Measurements from ENCODE around the gene EPHA1. TPM values are rescaled to one million over a fixed set of nuclear protein-coding genes. Genes with fewer than 3 reads are reported as not detected.
A peak's percentile ranks its signal among the peaks of the same experiment; 100 is the strongest.
"Not testable (repeated sequence)": the region's sequence is repeated elsewhere in the genome, so short reads cannot be mapped to it uniquely, and the experiment has no call there.

The EPHA1 gene
- total RNA-seq, 8 experiments from 2014 or later = 0.65 to 6.2 (median 0.98) TPM

DNA sequence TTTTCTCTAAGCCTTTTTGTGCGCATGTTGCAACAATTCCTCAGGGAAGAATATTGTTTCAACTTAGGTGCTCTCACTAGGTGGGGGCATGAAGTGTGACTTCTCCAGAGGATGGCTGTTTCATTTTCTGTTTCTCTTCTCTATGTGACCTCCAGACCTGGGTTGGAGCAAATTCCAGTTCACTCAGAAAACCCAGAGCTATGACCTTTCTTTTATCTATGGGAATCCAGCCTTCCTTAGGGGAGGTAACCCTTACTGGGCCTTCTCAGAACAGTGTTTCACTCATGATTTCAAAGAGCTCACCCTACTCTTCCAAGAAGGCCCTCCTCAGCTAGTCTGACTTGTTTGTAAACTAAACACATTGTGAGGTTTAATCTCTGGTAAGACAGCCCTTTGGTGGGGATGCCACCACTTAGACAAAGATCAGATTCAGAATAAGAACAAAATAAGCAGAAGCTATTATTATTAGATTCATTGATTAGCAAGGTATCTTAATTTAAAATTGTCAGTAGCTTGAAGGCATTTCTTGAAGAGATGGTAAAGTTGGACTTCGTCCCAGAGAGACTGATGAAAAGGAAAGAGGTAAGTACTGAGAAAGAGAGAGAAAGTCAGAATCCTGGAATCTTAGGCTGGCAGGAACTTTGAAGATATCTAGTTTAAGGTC is 18.0 kb upstream of the EPHA1 start:
- 40 to 100% (median 95%) methylated on average over 1 to 2 of the region's 2 CpGs; no CpG with 5 or more reads in 2 of the 10 experiments for WGBS, 10 experiments
- Histone ChIP-seq H3K4me1 (replicated peaks in 1 of 2) (no peaks in the 10 kb centered on the region), H3K4me3 (no peak overlapping the region), H3K27ac (no peak overlapping the region)
- peak in 2 of 8 experiments; percentile 22 to 59 for ATAC-seq (replicated peaks in 6 of 8)
- in situ Hi-C loops (cut with MboI; ENCODE audit: low pct_unique_long_range_greater_than_20kb in 2 of 9, low sequenced_read_pairs in 9 of 9, unreplicated experiment in 9 of 9) = loop anchor here in 1 of 9 experiments (25.0 kb wide), 1 partner anchor 414 kb away; no protein-coding TSS in a partner anchor

DNA sequence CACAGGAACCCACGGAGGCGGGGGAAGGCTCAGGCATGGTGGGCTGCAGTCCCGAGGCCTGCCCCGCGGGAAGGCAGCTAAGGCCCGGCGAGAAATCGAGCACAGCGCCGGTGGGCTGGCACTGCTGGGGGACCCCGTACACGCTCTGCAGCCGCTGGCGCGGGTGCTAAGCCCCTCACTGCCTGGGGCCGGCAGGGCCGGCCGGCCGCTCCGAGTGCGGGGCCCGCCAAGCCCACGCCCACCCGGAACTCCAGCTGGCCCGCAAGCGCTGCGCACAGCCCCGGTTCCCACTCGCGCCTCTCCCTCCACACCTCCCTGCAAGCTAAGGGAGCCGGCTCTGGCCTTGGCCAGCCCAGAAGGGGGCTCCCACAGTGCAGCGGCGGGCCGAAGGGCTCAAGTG is 15.8 kb upstream of the EPHA1 start:
- not testable (repeated sequence) for H3K4me1 ChIP-seq (replicated peaks in 1 of 2); H3K27ac ChIP-seq; ATAC-seq (replicated peaks in 6 of 8); H3K4me3 ChIP-seq
- in situ Hi-C loops (cut with MboI; ENCODE audit: low pct_unique_long_range_greater_than_20kb in 2 of 9, low sequenced_read_pairs in 9 of 9, unreplicated experiment in 9 of 9) = loop anchor here in 2 of 9 experiments (25.0 kb wide), 1 partner anchor 187 kb away; no protein-coding TSS in a partner anchor
- 100% methylated on average over 2 of the region's 34 CpGs; no CpG with 5 or more reads in 9 of the 10 experiments for WGBS, 10 experiments

DNA sequence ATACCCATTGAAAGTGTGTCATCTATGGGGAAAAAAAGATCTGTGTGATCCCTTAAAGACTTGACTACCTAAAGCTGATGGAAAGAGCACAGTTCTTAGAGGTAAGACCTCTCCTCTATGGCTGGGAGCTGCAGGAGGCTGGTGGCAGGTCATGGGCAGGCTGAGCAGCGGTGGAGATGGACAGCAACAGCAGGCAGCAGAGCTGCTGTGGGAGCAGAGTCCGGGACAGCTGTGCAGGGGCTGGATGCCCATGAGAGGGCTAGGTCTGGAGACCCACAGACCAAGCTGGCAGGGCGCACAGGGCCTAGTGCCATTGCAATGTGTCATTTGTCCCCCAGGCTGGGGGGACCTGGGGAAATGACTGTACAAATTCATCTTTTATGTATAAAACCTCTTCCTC is 13.4 kb upstream of the EPHA1 start:
- H3K4me3 ChIP-seq = no peak overlapping the region
- 40 to 100% (median 86%) methylated on average over 1 to 2 of the region's 3 CpGs; no CpG with 5 or more reads in 4 of the 10 experiments for WGBS, 10 experiments
- no peak for ATAC-seq (replicated peaks in 6 of 8)
- no peak overlapping the region for H3K27ac ChIP-seq
- H3K4me1 ChIP-seq (replicated peaks in 1 of 2) = no peaks in the 10 kb centered on the region
- in situ Hi-C loops (cut with MboI; ENCODE audit: low pct_unique_long_range_greater_than_20kb in 2 of 9, low sequenced_read_pairs in 9 of 9, unreplicated experiment in 9 of 9) = loop anchor here in 2 of 9 experiments (25.0 kb wide), 1 partner anchor 185 kb away; no protein-coding TSS in a partner anchor

- peaks cover 0 to 14% of the 10 kb centered on the region in 2 donors for H3K4me1 ChIP-seq (replicated peaks in 1 of 2)
- ATAC-seq (replicated peaks in 6 of 8); H3K27ac ChIP-seq; H3K4me3 ChIP-seq: not testable (repeated sequence)
- in situ Hi-C loops (cut with MboI; ENCODE audit: low pct_unique_long_range_greater_than_20kb in 2 of 9, low sequenced_read_pairs in 9 of 9, unreplicated experiment in 9 of 9) = loop anchor here in 2 of 9 experiments (25.0 kb wide), 1 partner anchor 183 kb away; no protein-coding TSS in a partner anchor
- WGBS, 10 experiments = 33 to 100% (median 71%) methylated on average over 1 to 2 of the region's 3 CpGs; no CpG with 5 or more reads in 3 of the 10 experiments
These were observed 12.0 kb upstream of the EPHA1 start for GRCh38 chr7:143420624-143421023.

DNA sequence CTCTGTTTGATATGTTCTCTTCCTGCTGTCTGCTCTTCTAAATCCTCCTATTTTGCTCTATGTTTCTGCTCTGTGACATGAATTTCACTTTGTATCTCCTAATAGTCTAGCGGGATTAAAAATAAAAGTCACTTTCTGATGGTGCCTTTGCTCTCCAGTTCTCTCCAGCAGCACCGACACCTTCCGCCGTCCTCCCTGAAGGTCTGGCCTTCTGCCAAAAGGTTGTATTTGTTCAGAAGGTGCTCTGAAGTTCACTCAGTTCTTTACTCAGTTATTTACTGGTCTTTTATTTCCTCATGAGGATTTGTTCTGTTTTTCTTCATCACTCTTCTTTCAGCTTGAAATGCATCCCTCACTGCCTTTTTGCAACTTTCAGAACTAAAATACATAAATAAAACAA is 11.2 kb upstream of the EPHA1 start:
- 57 to 100% (median 84%) methylated on average over 3 to 4 of the region's 4 CpGs for WGBS, 10 experiments
- Histone ChIP-seq H3K27ac (no peak overlapping the region), H3K4me3 (no peak overlapping the region), H3K4me1 (replicated peaks in 1 of 2) (peaks cover 0 to 17% of the 10 kb centered on the region in 2 donors)
- ATAC-seq (replicated peaks in 6 of 8) = no peak
- in situ Hi-C loops (cut with MboI; ENCODE audit: low pct_unique_long_range_greater_than_20kb in 2 of 9, low sequenced_read_pairs in 9 of 9, unreplicated experiment in 9 of 9) = loop anchor here in 2 of 9 experiments (25.0 kb wide), 1 partner anchor 183 kb away; no protein-coding TSS in a partner anchor

DNA sequence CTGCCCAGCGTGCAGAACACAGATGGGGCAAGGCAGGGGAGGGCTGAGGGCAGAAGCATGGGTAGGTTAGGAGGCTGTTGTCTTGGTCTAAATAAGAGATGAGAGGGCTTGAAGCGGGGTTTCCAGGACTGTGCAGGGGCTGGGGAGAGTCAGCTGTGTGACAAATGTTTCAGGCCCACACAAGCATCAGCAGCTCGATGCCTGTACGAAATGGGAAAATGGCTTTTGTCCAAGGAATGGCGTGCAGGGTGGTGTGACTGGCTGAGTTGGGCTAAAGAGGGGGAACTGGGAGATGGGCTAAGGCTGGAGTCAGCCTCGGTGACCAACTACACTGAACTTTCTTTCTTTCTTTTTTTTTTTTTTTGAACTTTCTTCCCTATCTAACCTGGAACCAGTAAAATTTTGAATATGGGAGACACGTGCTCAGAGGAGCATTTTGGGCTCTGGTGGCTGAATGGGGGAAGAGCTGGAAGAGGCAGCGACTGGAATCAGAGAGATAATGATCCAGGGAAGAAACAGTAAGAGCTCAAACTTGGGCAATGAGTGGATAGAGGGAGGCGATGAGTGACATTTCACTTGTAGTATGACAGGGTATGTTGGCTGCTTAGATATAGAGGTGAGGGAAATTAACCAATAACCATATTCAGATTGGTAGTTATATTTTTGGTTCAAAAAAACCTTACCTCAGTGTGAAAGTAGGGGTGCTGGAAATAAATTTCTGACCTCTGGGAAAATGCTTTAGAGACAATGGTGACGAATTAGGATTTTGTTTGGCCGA is 10.2 kb upstream of the EPHA1 start:
- peaks cover 0 to 17% of the 10 kb centered on the region in 2 donors for H3K4me1 ChIP-seq (replicated peaks in 1 of 2)
- 57 to 94% (median 77%) methylated on average over 1 to 6 of the region's 11 CpGs; no CpG with 5 or more reads in 1 of the 10 experiments for WGBS, 10 experiments
- H3K4me3 ChIP-seq = no peak overlapping the region
- in situ Hi-C loops (cut with MboI; ENCODE audit: low pct_unique_long_range_greater_than_20kb in 2 of 9, low sequenced_read_pairs in 9 of 9, unreplicated experiment in 9 of 9) = loop anchor here in 2 of 9 experiments (25.0 kb wide), 1 partner anchor 182 kb away; no protein-coding TSS in a partner anchor
- H3K27ac ChIP-seq = no peak overlapping the region
- no peak for ATAC-seq (replicated peaks in 6 of 8)

DNA sequence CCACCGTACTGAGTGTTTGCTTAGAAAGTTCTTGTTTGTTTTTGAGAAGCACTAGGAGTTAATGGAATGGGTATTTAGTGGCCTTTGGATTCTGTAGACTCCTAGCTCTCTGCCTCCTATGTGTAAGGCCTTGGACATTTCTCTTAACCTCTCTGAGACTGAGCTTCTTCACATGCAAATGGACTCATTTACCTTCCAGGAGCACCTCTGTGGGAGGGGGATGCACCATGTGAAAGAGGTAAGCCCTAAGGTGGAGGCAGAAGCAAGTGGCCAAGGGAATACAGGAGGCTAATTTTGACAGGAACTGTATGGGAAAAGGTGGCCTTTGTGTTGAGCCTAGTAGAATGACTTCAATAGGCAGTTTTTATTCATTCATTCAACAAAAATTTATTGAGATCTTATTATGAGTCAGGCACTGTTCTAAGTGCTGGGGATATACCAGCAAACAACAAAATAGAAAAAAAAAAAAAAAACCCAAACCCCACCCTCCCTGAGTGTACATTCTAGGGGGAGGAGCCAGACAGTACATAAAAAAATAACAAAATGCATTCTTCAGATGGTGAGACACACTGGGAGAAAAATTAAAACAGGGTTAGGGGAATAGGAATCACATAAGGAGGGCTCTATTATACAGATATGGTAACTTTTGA is 9.2 kb upstream of the EPHA1 start:
- H3K4me1 ChIP-seq (replicated peaks in 1 of 2) = peaks cover 0 to 18% of the 10 kb centered on the region in 2 donors
- H3K27ac ChIP-seq = no peak overlapping the region
- in situ Hi-C loops (cut with MboI; ENCODE audit: low pct_unique_long_range_greater_than_20kb in 2 of 9, low sequenced_read_pairs in 9 of 9, unreplicated experiment in 9 of 9) = loop anchor here in 2 of 9 experiments (25.0 kb wide), 1 partner anchor 181 kb away; no protein-coding TSS in a partner anchor
- no peak overlapping the region for H3K4me3 ChIP-seq
- WGBS, 10 experiments = 25 to 100% (median 58%) methylated on average over 1 of the region's 1 CpG; no CpG with 5 or more reads in 4 of the 10 experiments
- ATAC-seq (replicated peaks in 6 of 8) = peak in 2 of 8 experiments; percentile 56 to 60

- H3K27ac ChIP-seq = no peak overlapping the region
- H3K4me3 ChIP-seq = no peak overlapping the region
- ATAC-seq (replicated peaks in 6 of 8) = peak in 7 of 8 experiments; percentile 29 to 65 (median 43)
- peaks cover 1 to 25% of the 10 kb centered on the region in 2 donors for H3K4me1 ChIP-seq (replicated peaks in 1 of 2)
- 0 to 27% (median 0%) methylated on average over 1 to 3 of the region's 3 CpGs; no CpG with 5 or more reads in 1 of the 10 experiments for WGBS, 10 experiments
- in situ Hi-C loops (cut with MboI; ENCODE audit: low pct_unique_long_range_greater_than_20kb in 2 of 9, low sequenced_read_pairs in 9 of 9, unreplicated experiment in 9 of 9) = loop anchor here in 2 of 9 experiments (25.0 kb wide), 1 partner anchor 179 kb away; no protein-coding TSS in a partner anchor
These were observed 8.0 kb upstream of the EPHA1 start for GRCh38 chr7:143416565-143417149.

DNA sequence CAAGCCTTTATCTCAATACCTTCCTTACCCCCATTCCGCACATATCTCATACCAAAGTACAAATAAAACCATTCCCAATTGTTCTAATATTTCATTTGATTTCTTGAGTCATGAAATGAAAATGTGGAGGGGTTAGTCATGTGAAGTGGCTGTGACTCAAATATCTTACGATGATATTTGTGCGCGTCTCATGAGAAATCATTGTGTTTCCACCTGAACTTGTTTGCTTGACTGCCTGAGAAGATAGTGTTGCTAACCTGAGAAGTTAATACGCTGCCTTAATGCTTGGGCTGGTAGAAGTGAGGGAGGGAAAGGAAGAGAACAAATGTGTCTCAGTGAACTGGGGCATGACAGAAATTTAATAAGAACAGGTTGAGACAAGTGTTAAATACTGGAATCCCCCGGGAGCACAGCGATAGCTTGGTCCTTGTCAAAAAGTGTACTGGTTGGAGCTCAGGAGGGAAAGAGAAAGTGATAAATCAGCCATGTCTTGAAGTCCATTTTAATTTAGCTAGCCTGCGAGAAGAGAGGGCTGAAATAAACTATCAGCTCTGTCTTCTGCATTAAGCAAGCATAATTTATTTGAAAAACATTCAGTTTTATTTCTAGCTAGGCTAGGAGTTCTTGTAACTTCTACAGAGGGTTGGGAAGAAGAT is 7.2 kb upstream of the EPHA1 start:
- ATAC-seq (replicated peaks in 6 of 8) = peak in 4 of 8 experiments; percentile 42 to 80 (median 70)
- in situ Hi-C loops (cut with MboI; ENCODE audit: low pct_unique_long_range_greater_than_20kb in 2 of 9, low sequenced_read_pairs in 9 of 9, unreplicated experiment in 9 of 9) = loop anchor here in 2 of 9 experiments (25.0 kb wide), 1 partner anchor 179 kb away; no protein-coding TSS in a partner anchor
- 64 to 100% (median 80%) methylated on average over 2 to 7 of the region's 8 CpGs for WGBS, 10 experiments
- H3K4me3 ChIP-seq = no peak overlapping the region
- H3K27ac ChIP-seq = no peak overlapping the region
- H3K4me1 ChIP-seq (replicated peaks in 1 of 2) = peaks cover 9 to 32% of the 10 kb centered on the region in 2 donors

DNA sequence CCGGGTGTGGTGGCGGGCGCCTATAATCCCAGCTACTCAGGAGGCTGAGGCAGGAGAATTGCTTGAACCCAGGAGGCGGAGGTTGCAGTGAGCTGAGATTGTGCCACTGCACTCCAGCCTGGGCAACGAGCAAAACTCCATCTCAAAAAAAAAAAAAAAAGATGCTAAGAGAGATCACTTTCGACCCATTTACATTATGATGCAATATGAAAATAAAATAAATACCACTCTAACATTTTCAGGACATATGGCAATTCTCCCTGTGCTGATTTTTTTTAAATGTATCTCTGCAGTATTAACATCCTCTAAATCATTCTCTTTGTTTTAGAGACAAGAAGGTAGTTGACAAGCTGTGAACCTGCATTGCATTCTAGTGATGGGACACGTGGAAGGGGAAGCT is 6.6 kb upstream of the EPHA1 start:
- H3K4me1 ChIP-seq (replicated peaks in 1 of 2) = peaks cover 15 to 36% of the 10 kb centered on the region in 2 donors
- H3K27ac ChIP-seq; ATAC-seq (replicated peaks in 6 of 8); H3K4me3 ChIP-seq: not testable (repeated sequence)
- WGBS, 10 experiments = 57 to 89% (median 84%) methylated on average over 5 to 6 of the region's 7 CpGs; no CpG with 5 or more reads in 1 of the 10 experiments
- in situ Hi-C loops (cut with MboI; ENCODE audit: low pct_unique_long_range_greater_than_20kb in 2 of 9, low sequenced_read_pairs in 9 of 9, unreplicated experiment in 9 of 9) = loop anchor here in 2 of 9 experiments (25.0 kb wide), 1 partner anchor 178 kb away; no protein-coding TSS in a partner anchor

DNA sequence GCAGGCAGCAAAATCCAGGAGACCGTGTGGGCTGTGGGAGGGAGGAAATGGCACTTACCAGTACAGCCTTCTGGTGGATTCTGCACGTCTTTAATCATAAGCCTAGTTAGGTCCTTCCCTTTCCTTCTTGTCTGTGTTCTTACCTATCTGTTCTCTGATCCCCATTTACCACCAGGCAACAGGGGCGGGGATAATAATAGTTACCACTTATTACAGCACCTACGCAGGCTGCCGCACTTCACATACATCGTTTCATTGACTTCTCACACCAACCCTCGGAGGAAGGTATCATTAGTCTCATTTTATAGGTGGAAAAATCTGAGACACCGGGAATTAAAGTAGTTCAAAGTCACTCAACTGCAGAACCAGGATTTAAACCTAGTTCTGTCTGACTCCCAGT is 4.5 kb upstream of the EPHA1 start:
- 69 to 100% (median 93%) methylated on average over 2 to 8 of the region's 8 CpGs; no CpG with 5 or more reads in 2 of the 10 experiments for WGBS, 10 experiments
- Histone ChIP-seq H3K4me1 (replicated peaks in 1 of 2) (peaks cover 25 to 43% of the 10 kb centered on the region in 2 donors), H3K4me3 (no peak overlapping the region), H3K27ac (no peak overlapping the region)
- no peak for ATAC-seq (replicated peaks in 6 of 8)
- in situ Hi-C loops (cut with MboI; ENCODE audit: low pct_unique_long_range_greater_than_20kb in 2 of 9, low sequenced_read_pairs in 9 of 9, unreplicated experiment in 9 of 9) = loop anchor here in 2 of 9 experiments (25.0 kb wide), 1 partner anchor 176 kb away; no protein-coding TSS in a partner anchor

Data from motor neuron (in vitro differentiated cells).